ENCODE measurements around the gene DHRS3.
"Not testable (repeated sequence)": the region's sequence is repeated elsewhere in the genome, so short reads cannot be mapped to it uniquely, and the experiment has no call there.

Gene DHRS3

DNA sequence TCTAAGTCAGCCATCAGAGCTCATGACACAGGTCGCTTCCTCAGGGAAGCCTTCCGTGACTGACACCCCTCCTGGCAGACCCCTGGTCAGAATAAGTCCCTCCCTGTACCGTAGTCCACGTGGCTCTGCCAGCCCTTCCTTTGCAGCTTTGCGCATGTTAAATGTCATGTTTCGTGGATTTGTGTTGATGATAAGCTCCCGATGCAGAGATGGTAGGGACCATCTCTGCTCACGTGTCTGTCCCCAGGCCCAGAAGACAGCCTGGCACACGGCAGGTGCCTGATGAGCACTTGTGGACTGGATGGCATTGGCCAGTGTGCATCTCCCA, 75.9 kb downstream of the DHRS3 start:
- no peak overlapping the region for H3K4me3 ChIP-seq (ENCODE audit: low read depth, low read length)
- no peak overlapping the region for H3K27ac ChIP-seq (ENCODE audit: low read depth, low read length)
- H3K36me3 ChIP-seq (ENCODE audit: control insufficient read depth, insufficient read depth, low read length), result no peaks in the 10 kb centered on the region
- H3K4me1 ChIP-seq (ENCODE audit: control insufficient read depth, insufficient read depth, low read length), result peaks cover 24% of the 10 kb centered on the region
- no peaks in the 10 kb centered on the region for H3K9me3 ChIP-seq (ENCODE audit: control insufficient read depth, insufficient read depth, low read depth, low read length)
- H3K27me3 ChIP-seq (ENCODE audit: control insufficient read depth, insufficient read depth, low read length), result no peaks in the 10 kb centered on the region
- H3K9ac ChIP-seq (ENCODE audit: low read length), result no peak overlapping the region

DNA sequence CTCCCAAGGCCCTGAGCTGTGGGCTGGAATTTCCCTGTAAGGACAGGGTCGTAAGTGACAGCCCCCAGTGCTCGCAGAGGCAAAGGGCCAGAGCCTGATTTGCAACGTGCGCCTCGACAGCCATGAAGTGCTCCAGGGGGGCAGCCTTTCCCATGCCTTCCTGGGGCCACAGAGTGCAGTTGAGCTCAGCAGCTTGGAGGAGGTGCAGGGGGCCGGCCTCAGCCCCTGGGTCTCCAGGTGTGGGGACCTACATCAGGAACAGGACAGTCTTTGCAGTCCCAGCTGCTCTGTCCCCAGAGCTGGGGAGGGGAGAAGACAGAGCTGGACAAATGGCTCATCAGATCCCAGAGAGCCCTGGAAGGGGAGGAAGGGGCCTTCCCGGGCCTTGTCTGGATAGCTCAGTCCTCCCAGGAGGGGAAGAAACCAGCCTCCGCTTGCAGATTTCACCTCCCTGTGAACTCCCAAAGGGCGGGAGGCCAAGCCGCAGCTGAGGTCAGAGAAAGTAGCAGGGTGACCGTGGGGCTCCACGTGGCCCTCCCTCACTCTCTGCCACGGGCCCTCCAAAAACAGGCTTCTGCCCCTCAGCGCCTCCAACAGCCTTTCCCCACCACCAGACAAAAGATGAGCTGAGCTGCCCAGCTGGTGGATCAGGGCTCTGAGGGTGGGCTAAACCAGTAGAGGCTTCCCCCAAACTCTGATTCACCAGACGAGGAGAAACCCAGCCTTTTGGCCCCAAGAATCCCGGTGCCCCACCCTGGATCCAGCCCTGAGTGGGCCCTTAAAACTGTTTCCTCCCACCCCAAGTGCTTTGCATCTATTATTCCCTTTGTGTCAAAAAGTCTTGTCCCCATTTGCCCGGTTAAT, 76.5 kb downstream of the DHRS3 start:
- no peaks in the 10 kb centered on the region for H3K36me3 ChIP-seq (ENCODE audit: control insufficient read depth, insufficient read depth, low read length)
- H3K9me3 ChIP-seq (ENCODE audit: control insufficient read depth, insufficient read depth, low read depth, low read length), result no peaks in the 10 kb centered on the region
- H3K27ac ChIP-seq (ENCODE audit: low read depth, low read length), result no peak overlapping the region
- no peak overlapping the region for H3K9ac ChIP-seq (ENCODE audit: low read length)
- peaks cover 24% of the 10 kb centered on the region for H3K4me1 ChIP-seq (ENCODE audit: control insufficient read depth, insufficient read depth, low read length)
- H3K27me3 ChIP-seq (ENCODE audit: control insufficient read depth, insufficient read depth, low read length), result no peaks in the 10 kb centered on the region
- H3K4me3 ChIP-seq (ENCODE audit: low read depth, low read length), result no peak overlapping the region

DNA sequence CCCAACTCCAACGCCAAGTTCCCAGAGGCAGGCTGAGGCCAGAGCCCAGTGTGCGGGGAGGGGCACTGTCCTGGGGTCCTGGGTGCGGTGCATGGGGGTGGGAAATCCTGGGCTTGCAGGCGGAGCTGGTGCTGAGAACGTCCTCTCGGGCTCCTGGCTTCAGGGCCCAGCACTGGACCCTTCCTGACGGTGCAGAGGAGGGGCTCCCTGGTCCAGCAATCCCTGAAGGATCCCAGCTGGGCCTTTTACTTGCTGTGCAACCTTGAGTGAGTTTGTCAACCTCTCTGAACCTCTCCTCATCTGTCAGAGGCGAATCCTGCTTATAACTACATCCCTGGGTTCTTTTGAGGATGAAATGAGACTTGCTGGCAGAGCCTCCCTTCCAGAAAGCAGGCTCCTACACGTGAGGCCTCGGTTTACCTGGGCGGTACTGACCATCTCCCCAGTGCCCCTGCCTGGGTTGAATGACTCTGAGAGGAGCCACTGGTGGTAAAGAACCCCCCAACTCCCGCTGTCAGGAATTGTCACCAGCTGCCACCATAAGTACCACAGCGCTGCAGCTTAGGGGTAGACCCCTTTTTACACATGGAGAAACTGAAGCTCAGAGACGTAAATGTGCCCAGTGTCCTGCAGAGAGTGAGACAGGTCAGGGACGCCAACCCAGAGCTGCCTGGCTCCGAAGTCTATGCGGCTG, 77.3 kb downstream of the DHRS3 start:
- Histone ChIP-seq H3K27me3 (ENCODE audit: control insufficient read depth, insufficient read depth, low read length) (no peaks in the 10 kb centered on the region), H3K4me1 (ENCODE audit: control insufficient read depth, insufficient read depth, low read length) (peaks cover 24% of the 10 kb centered on the region), H3K27ac (ENCODE audit: low read depth, low read length) (no peak overlapping the region), H3K9ac (ENCODE audit: low read length) (no peak overlapping the region), H3K36me3 (ENCODE audit: control insufficient read depth, insufficient read depth, low read length) (no peaks in the 10 kb centered on the region), H3K4me3 (ENCODE audit: low read depth, low read length) (peak overlapping the region; percentile 43), H3K9me3 (ENCODE audit: control insufficient read depth, insufficient read depth, low read depth, low read length) (no peaks in the 10 kb centered on the region)

DNA sequence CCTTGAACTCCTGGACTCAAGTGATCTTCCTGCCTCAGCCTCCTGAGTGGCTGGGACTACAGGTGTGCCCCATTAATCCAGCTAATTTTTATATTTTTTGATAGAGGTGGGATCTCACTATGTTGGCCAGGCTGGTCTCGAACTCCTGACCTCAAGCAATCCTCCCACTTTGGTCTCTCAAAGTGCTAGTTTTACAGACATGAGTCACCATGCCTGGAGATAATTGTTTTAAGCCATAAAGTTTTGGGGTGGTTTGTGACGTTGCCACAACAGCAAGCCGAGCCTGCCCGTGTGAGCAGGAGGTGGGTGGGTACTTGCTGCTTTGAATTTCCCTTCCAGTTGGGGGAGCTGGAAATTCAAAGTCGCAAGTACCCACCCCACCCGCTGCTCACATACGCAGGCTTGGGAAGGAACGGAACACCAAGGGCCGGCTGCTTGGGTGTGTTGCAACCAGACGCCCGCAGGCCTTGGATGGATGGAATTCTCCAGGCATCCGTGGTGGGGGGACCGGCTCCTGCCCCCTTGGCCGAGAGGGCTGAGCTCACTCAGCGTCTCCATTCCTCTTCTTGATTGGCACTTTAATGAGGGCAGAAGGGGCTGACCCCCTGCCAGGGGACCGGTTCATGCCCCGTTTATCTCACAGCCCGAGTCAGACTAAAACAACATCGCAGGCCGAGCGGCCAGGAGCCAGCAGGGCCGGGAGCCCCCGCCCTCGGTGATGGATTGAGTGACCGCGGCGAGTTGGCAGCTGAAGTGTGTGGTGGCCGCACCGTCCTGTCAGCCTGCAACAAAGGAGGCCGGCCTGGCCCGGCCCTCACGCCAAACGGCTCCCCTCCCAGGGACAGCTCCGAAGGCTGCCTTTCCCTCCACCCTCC, 78.1 kb downstream of the DHRS3 start:
- no peaks in the 10 kb centered on the region for H3K27me3 ChIP-seq (ENCODE audit: control insufficient read depth, insufficient read depth, low read length)
- H3K4me3 ChIP-seq (ENCODE audit: low read depth, low read length), result peak overlapping the region; percentile 43
- H3K27ac ChIP-seq (ENCODE audit: low read depth, low read length), result no peak overlapping the region
- H3K36me3 ChIP-seq (ENCODE audit: control insufficient read depth, insufficient read depth, low read length), result no peaks in the 10 kb centered on the region
- H3K9me3 ChIP-seq (ENCODE audit: control insufficient read depth, insufficient read depth, low read depth, low read length), result no peaks in the 10 kb centered on the region
- peaks cover 21% of the 10 kb centered on the region for H3K4me1 ChIP-seq (ENCODE audit: control insufficient read depth, insufficient read depth, low read length)
- no peak overlapping the region for H3K9ac ChIP-seq (ENCODE audit: low read length)

DNA sequence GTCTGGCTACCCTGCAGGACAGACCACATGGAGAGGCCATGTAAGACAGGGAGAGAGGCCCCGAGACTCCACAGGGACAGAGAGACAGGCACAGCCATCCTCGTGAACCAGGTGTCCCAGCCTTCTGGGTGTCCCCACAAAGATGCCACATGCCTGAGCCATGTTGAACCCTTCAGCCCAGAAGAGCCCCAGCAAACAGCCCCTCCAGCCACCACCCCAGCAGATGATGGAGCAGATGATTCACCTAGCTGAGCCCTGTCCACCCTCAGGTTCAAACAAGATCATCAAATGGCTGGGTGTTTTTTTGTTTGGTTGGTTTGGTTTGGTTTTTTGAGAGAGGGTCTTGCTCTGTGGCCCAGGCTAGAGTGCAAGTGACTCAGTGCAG, 78.7 kb downstream of the DHRS3 start:
- Histone ChIP-seq H3K36me3 (ENCODE audit: control insufficient read depth, insufficient read depth, low read length) (no peaks in the 10 kb centered on the region), H3K9ac (ENCODE audit: low read length) (no peak overlapping the region), H3K27ac (ENCODE audit: low read depth, low read length) (no peak overlapping the region), H3K4me1 (ENCODE audit: control insufficient read depth, insufficient read depth, low read length) (peaks cover 20% of the 10 kb centered on the region), H3K9me3 (ENCODE audit: control insufficient read depth, insufficient read depth, low read depth, low read length) (no peaks in the 10 kb centered on the region), H3K27me3 (ENCODE audit: control insufficient read depth, insufficient read depth, low read length) (no peaks in the 10 kb centered on the region), H3K4me3 (ENCODE audit: low read depth, low read length) (no peak overlapping the region)

DNA sequence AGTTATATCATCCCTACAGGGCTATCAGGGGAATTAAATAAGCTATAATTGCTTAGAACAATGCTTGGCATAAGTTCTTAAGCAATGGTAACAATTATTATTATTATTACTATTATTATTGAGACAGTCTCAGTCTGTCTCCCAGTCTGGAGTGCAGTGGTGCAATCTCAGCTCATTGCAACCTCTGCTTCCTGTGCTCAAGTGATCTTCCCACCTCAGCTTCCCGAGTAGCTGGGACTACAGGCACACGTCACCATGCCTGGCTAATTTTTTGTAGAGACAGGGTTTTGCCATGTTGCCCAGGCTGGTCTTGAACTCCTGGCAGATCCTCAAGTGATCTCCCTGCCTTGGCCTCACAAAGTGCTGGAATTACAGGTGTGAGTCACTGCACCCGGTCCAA, 79.5 kb downstream of the DHRS3 start:
- peaks cover 20% of the 10 kb centered on the region for H3K4me1 ChIP-seq (ENCODE audit: control insufficient read depth, insufficient read depth, low read length)
- not testable (repeated sequence) for H3K36me3 ChIP-seq (ENCODE audit: control insufficient read depth, insufficient read depth, low read length); H3K9me3 ChIP-seq (ENCODE audit: control insufficient read depth, insufficient read depth, low read depth, low read length); H3K4me3 ChIP-seq (ENCODE audit: low read depth, low read length); H3K27ac ChIP-seq (ENCODE audit: low read depth, low read length); H3K9ac ChIP-seq (ENCODE audit: low read length); H3K27me3 ChIP-seq (ENCODE audit: control insufficient read depth, insufficient read depth, low read length)

GRCh38 chr1:12537906-12538461, 80.0 kb downstream of the DHRS3 start:
- no peak overlapping the region for H3K4me3 ChIP-seq (ENCODE audit: low read depth, low read length)
- H3K27ac ChIP-seq (ENCODE audit: low read depth, low read length), result no peak overlapping the region
- H3K27me3 ChIP-seq (ENCODE audit: control insufficient read depth, insufficient read depth, low read length), result no peaks in the 10 kb centered on the region
- H3K9me3 ChIP-seq (ENCODE audit: control insufficient read depth, insufficient read depth, low read depth, low read length), result no peaks in the 10 kb centered on the region
- no peak overlapping the region for H3K9ac ChIP-seq (ENCODE audit: low read length)
- H3K36me3 ChIP-seq (ENCODE audit: control insufficient read depth, insufficient read depth, low read length), result no peaks in the 10 kb centered on the region
- H3K4me1 ChIP-seq (ENCODE audit: control insufficient read depth, insufficient read depth, low read length), result peaks cover 20% of the 10 kb centered on the region

GRCh38 chr1:12537294-12537693, 80.7 kb downstream of the DHRS3 start:
- Histone ChIP-seq H3K9ac (ENCODE audit: low read length) (no peak overlapping the region), H3K9me3 (ENCODE audit: control insufficient read depth, insufficient read depth, low read depth, low read length) (no peaks in the 10 kb centered on the region), H3K36me3 (ENCODE audit: control insufficient read depth, insufficient read depth, low read length) (no peaks in the 10 kb centered on the region), H3K27me3 (ENCODE audit: control insufficient read depth, insufficient read depth, low read length) (no peaks in the 10 kb centered on the region), H3K4me3 (ENCODE audit: low read depth, low read length) (no peak overlapping the region), H3K27ac (ENCODE audit: low read depth, low read length) (no peak overlapping the region), H3K4me1 (ENCODE audit: control insufficient read depth, insufficient read depth, low read length) (peaks cover 20% of the 10 kb centered on the region)

- Histone ChIP-seq H3K4me1 (ENCODE audit: control insufficient read depth, insufficient read depth, low read length) (peaks cover 11% of the 10 kb centered on the region), H3K36me3 (ENCODE audit: control insufficient read depth, insufficient read depth, low read length) (no peaks in the 10 kb centered on the region), H3K9ac (ENCODE audit: low read length) (no peak overlapping the region), H3K9me3 (ENCODE audit: control insufficient read depth, insufficient read depth, low read depth, low read length) (no peaks in the 10 kb centered on the region), H3K27me3 (ENCODE audit: control insufficient read depth, insufficient read depth, low read length) (no peaks in the 10 kb centered on the region), H3K27ac (ENCODE audit: low read depth, low read length) (no peak overlapping the region), H3K4me3 (ENCODE audit: low read depth, low read length) (no peak overlapping the region)
Observed at GRCh38 chr1:12536023-12536639, 81.9 kb downstream of the DHRS3 start.

DNA sequence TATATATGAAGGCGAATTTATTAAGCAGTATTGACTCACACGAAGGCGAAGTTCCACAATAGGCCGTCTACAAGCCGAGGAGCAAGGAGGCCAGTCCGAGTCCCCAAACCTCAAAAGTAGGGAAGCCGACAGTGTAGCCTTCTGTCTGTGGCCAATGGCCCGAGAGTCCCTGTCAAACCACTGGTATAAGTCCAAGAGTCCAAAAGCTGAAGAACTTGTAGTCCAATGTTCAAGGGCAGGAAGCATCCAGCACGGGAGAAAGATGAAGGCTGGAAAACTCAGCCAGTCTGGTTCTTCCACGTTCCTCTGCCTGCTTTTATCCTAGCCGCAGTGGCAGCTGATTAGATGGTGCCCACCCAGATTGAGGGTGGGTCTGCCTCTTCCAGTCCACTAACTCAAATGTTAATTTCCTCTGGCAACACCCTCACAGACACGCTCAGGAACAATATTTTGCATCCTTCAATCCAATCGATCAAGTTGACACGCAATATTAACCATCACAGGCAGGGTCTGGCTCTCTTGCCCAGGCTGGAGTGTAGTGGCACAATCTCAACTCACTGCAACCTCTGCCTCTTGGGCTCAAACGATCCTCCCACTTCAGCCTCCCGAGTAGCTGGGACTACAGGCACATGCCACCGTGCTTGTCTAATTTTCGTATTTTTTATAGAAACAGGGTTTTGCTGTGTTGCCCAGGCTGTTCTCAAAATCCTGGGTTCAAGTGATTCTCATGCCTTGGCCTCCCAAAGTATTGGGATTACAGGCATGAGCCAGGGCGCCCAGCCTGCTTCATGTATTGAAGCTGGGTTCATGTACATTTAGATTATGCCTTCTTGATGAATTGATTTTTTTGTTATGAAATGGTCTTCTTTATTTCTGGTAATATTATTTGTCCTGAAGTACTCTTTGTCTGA, 85.3 kb downstream of the DHRS3 start:
- peaks cover 5% of the 10 kb centered on the region; the same call in 1 of the 2 replicates for H3K4me1 ChIP-seq (ENCODE audit: control insufficient read depth, insufficient read depth, low read length)
- no peak overlapping the region for H3K9ac ChIP-seq (ENCODE audit: low read length)
- H3K27ac ChIP-seq (ENCODE audit: low read depth, low read length), result no peak overlapping the region
- no peaks in the 10 kb centered on the region for H3K27me3 ChIP-seq (ENCODE audit: control insufficient read depth, insufficient read depth, low read length)
- H3K4me3 ChIP-seq (ENCODE audit: low read depth, low read length), result no peak overlapping the region
- no peaks in the 10 kb centered on the region for H3K36me3 ChIP-seq (ENCODE audit: control insufficient read depth, insufficient read depth, low read length)
- H3K9me3 ChIP-seq (ENCODE audit: control insufficient read depth, insufficient read depth, low read depth, low read length), result no peaks in the 10 kb centered on the region

Measured in HUES6 (cell line).